Measurements from ENCODE around the gene TCF25. TPM values are rescaled to one million over a fixed set of nuclear protein-coding genes. Genes with fewer than 3 reads are reported as not detected.
A peak's percentile ranks its signal among the peaks of the same experiment; 100 is the strongest.
"Not testable (repeated sequence)": the region's sequence is repeated elsewhere in the genome, so short reads cannot be mapped to it uniquely, and the experiment has no call there.

TCF25 gene
- total RNA-seq, 4 donors from 2014 or later, result 126 to 151 (median 137) TPM

DNA sequence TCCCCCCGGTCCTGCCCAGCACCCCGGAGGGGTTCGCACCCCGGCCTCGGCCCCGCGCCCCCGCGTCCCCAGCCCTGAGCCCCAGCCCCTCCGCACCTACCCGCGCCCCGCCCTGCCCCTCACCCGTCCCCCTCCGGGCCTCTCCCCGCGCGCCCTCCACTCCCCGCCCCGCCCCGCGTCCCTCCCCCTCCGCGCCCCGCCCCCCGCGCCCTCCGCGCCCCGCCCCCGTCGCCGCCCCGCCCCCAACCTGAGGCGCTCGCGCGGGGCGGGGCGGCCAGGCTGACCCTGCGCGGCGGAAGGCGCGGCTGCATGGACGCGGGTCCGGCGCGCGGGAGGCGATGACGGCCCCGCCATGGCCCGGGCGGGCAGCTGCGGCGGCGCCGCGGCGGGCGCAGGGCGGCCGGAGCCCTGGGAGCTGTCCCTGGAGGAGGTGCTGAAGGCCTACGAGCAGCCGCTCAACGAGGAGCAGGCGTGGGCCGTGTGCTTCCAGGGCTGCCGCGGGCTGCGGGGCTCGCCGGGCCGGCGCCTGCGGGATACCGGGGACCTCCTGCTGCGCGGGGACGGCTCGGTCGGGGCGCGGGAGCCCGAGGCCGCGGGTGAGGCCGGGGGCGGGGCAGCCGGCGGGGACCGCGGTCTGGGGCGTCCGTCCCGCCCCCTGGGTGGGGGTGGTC is 45.1 kb upstream of the TCF25 start, which contains the start of gene SPIRE2:
SPIRE2 (plus strand) TSS at position 277 of the 671 bp plus-strand sequence; CDS start at position 353, 76 bp downstream.
- TF ChIP-seq POLR2AphosphoS5 (IDR thresholded peaks at IDR 0.05) (peak in 1 of 2 donors; percentile 32), POLR2A (IDR thresholded peaks at IDR 0.05; ENCODE audit: low read depth) (no peak)
- DNase-seq (ENCODE audit: extremely low spot score), result no peak
- H3K9me3 ChIP-seq, result no peaks in the 10 kb centered on the region
- WGBS, result 0% methylated on average over 4 of the region's 98 CpGs
- H3K27me3 ChIP-seq, result no peaks in the 10 kb centered on the region
- peaks cover 12 to 25% (median 19%) of the 10 kb centered on the region in 4 donors for H3K4me1 ChIP-seq
- no peaks in the 10 kb centered on the region for H3K36me3 ChIP-seq
- intact Hi-C loops (cut with DNase I), result no loop called here
- H3K4me3 ChIP-seq, result peak within 1 kb of the TSS; percentile 56 to 70 (median 65)
- H3K27ac ChIP-seq (replicated peaks in 1 of 4), result peak within 1 kb of the TSS; percentile 80 to 84 (median 82)

GRCh38 chr16:89828870-89829629 is 44.3 kb upstream of the TCF25 start:
- no peaks in the 10 kb centered on the region for H3K27me3 ChIP-seq
- no peak for DNase-seq (ENCODE audit: extremely low spot score)
- intact Hi-C loops (cut with DNase I), result no loop called here
- no peaks in the 10 kb centered on the region for H3K9me3 ChIP-seq
- peak overlapping the region; percentile 34 to 80 (median 44) for H3K27ac ChIP-seq (replicated peaks in 1 of 4)
- WGBS, result 11% methylated on average over 22 of the region's 26 CpGs
- H3K4me1 ChIP-seq, result peaks cover 12 to 25% (median 19%) of the 10 kb centered on the region in 4 donors
- no peaks in the 10 kb centered on the region for H3K36me3 ChIP-seq
- H3K4me3 ChIP-seq, result peak overlapping the region; percentile 51 to 70 (median 62)
- TF ChIP-seq EP300 (IDR thresholded peaks at IDR 0.05) (no peak), POLR2AphosphoS5 (IDR thresholded peaks at IDR 0.05) (no peak), POLR2A (IDR thresholded peaks at IDR 0.05; ENCODE audit: low read depth) (no peak)
- TF ChIP-seq, protein P1, sequence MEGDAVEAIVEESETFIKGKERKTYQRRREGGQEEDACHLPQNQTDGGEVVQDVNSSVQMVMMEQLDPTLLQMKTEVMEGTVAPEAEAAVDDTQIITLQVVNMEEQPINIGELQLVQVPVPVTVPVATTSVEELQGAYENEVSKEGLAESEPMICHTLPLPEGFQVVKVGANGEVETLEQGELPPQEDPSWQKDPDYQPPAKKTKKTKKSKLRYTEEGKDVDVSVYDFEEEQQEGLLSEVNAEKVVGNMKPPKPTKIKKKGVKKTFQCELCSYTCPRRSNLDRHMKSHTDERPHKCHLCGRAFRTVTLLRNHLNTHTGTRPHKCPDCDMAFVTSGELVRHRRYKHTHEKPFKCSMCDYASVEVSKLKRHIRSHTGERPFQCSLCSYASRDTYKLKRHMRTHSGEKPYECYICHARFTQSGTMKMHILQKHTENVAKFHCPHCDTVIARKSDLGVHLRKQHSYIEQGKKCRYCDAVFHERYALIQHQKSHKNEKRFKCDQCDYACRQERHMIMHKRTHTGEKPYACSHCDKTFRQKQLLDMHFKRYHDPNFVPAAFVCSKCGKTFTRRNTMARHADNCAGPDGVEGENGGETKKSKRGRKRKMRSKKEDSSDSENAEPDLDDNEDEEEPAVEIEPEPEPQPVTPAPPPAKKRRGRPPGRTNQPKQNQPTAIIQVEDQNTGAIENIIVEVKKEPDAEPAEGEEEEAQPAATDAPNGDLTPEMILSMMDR (IDR thresholded peaks at IDR 0.05), result no peak

DNA sequence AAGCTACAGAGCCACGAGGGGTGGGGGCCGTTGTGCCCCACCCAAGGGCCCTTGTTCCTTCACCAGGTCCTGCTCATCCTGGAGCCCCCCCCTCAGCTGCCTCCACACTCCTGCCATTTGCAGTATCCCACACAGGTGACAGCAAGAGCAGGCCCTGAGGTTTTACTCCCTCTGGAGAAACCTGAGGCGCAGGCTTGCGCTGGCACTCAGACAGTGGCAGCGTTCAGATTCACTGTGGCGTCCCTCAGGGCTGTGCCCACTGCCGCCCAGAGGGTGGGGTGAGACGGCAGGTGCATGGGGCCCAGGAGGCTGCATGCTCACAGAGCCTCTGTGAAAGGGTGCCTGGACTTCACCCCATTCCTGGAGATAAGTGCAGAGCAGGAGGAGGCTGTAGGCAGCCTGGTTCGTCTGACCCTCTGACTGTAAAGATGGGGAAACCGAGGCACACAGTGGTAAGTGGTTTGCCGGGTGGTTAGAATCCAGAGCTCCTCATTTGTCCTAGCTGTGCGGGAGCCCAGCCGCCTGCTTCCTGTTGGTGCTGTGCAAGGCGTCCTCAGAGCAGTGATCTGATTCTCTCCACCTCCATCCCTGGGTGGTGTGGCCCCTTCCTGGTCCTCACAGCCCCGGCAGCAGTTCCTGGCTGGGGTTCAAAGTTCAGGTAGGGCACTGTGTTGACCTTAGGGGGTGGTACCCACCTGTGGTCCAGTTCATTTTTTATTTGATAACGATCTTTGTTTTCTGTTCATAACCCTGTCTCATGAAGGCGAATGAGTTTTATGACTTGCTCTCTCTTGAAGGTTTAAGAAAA is 43.6 kb upstream of the TCF25 start:
- TF ChIP-seq EP300 (IDR thresholded peaks at IDR 0.05), result no peak
- TF ChIP-seq POLR2A (IDR thresholded peaks at IDR 0.05; ENCODE audit: low read depth), result no peak
- TF ChIP-seq POLR2AphosphoS5 (IDR thresholded peaks at IDR 0.05), result no peak
- TF ChIP-seq, protein P1 (IDR thresholded peaks at IDR 0.05), result no peak
- 80% methylated on average over 10 of the region's 17 CpGs for WGBS
- H3K4me3 ChIP-seq, result no peak overlapping the region
- H3K27ac ChIP-seq (replicated peaks in 1 of 4), result no peak overlapping the region
- no peaks in the 10 kb centered on the region for H3K9me3 ChIP-seq
- peaks cover 12 to 25% (median 19%) of the 10 kb centered on the region in 4 donors for H3K4me1 ChIP-seq
- no peaks in the 10 kb centered on the region for H3K36me3 ChIP-seq
- H3K27me3 ChIP-seq, result no peaks in the 10 kb centered on the region
- DNase-seq (ENCODE audit: extremely low spot score), result no peak
- intact Hi-C loops (cut with DNase I), result no loop called here

DNA sequence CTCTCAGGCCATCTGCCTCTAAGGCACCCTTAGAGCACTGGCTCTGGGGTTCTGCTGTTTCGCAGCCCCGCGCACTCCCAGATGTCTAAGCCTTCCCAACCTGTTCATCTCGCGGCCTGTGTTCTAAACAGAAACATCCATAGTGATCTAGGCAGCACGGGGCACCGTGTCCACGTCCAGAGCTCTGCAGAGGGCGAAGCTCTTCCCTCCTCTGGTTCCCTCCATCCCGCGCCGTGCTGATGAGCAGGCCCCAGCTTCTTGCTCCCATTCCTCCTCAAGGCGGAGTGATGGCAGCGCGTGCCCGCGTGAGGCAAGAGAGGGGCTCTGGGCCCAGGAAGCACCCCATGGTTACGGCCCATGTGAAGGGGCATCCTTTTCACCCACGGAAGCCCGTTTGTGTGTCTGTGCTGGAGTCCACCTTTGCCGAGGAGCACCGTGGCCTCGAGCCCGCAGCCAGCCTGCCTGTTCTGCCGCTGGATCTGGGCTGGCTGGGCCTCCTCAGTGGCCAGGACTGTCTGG is 41.5 kb upstream of the TCF25 start:
- Histone ChIP-seq H3K4me1 (peaks cover 12 to 25% (median 19%) of the 10 kb centered on the region in 4 donors), H3K27ac (replicated peaks in 1 of 4) (no peak overlapping the region), H3K4me3 (no peak overlapping the region), H3K36me3 (no peaks in the 10 kb centered on the region), H3K27me3 (no peaks in the 10 kb centered on the region), H3K9me3 (no peaks in the 10 kb centered on the region)
- intact Hi-C loops (cut with DNase I), result no loop called here
- 98% methylated on average over 20 of the region's 25 CpGs for WGBS
- no peak for DNase-seq (ENCODE audit: extremely low spot score)
- TF ChIP-seq, protein P1 (IDR thresholded peaks at IDR 0.05), result no peak
- TF ChIP-seq POLR2AphosphoS5 (IDR thresholded peaks at IDR 0.05) (no peak), POLR2A (IDR thresholded peaks at IDR 0.05; ENCODE audit: low read depth) (no peak), EP300 (IDR thresholded peaks at IDR 0.05) (no peak)

- WGBS, result 91% methylated on average over 38 of the region's 39 CpGs
- DNase-seq (ENCODE audit: extremely low spot score); H3K27ac ChIP-seq (replicated peaks in 1 of 4); intact Hi-C loops (cut with DNase I); H3K36me3 ChIP-seq; H3K27me3 ChIP-seq; H3K4me1 ChIP-seq; H3K4me3 ChIP-seq; H3K9me3 ChIP-seq: not testable (repeated sequence)
Observed at GRCh38 chr16:89833664-89834363, 39.6 kb upstream of the TCF25 start.

DNA sequence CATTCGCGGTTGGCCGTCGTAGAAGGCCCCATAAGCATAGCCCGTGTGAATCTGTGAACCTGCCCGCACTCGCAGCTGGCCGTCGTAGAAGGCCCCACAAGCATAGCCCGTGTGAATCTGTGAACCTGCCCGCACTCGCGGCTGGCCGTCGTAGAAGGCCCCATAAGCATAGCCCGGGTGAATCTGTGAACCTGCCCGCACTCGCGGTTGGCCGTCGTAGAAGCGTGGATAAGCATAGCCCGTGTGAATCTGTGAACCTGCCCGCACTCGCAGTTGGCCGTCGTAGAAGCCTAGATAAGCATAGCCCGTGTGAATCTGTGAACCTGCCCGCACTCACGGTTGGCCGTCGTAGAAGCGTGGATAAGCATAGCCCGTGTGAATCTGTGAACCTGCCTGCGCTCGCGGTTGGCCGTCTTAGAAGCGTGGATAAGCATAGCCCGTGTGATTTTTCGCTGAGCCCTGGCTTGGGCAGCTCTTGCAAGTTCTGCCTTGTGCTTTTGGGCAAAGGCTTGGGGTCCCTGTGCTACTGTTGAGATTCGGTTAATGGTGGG is 38.5 kb upstream of the TCF25 start:
- H3K4me3 ChIP-seq; H3K36me3 ChIP-seq; H3K27ac ChIP-seq (replicated peaks in 1 of 4); H3K4me1 ChIP-seq; intact Hi-C loops (cut with DNase I); H3K27me3 ChIP-seq; H3K9me3 ChIP-seq; DNase-seq (ENCODE audit: extremely low spot score): not testable (repeated sequence)
- 98% methylated on average over 38 of the region's 42 CpGs for WGBS

GRCh38 chr16:89836484-89836883 is 36.9 kb upstream of the TCF25 start:
- DNase-seq (ENCODE audit: extremely low spot score); intact Hi-C loops (cut with DNase I); H3K9me3 ChIP-seq; H3K4me1 ChIP-seq; H3K27me3 ChIP-seq; H3K36me3 ChIP-seq; H3K4me3 ChIP-seq; H3K27ac ChIP-seq (replicated peaks in 1 of 4): not testable (repeated sequence)
- WGBS, result 84% methylated on average over 15 of the region's 15 CpGs
